ENCODE results near the gene CLHC1.
"Not testable (repeated sequence)": the region's sequence is repeated elsewhere in the genome, so short reads cannot be mapped to it uniquely, and the experiment has no call there.

CLHC1 gene

DNA sequence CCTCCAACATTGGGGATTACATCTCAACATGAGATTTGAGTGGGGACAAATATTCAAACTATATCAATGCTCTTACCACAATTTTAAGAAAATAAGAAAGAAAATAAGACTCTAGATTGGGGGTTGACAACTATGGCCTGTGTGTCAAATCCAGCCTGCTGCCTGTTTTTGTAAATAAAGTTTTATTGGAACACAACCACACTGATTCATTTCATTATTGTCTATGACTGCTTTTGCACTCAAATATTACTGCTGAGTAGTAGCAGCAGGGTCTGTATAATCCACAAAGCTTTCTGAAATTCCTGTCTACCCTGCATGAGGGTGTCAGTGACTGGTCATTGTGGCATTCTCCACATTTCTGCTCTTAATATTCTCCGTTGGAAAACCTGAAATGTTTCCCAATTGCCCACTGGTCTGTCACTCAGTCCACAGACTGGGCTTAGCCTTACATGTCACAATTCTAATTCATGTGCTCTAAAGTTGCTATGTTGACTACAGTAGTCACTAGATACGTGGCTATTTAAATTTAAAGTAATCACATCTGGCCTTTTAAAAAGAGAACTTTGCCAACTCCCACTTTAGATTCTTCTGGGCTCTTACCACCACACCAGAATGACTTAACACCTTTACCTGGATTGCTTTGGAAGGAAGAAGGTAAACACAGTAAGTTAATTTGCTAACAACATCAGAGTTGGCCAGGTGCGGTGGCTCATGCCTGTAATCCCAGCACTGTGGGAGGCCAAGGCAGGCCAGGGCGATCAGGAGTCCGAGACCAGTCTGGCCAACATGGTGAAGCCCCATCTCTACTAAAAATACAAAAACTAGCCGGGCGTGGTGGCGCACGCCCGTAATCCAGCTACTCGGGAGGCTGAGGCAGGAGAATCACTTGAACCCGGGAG lies 86.9 kb downstream of the CLHC1 start:
- Mint-ChIP-seq H3K4me1 (ENCODE audit: low read depth) (peaks cover 10% of the 10 kb centered on the region), H3K9me3 (no peaks in the 10 kb centered on the region)
- no peak for DNase-seq

DNA sequence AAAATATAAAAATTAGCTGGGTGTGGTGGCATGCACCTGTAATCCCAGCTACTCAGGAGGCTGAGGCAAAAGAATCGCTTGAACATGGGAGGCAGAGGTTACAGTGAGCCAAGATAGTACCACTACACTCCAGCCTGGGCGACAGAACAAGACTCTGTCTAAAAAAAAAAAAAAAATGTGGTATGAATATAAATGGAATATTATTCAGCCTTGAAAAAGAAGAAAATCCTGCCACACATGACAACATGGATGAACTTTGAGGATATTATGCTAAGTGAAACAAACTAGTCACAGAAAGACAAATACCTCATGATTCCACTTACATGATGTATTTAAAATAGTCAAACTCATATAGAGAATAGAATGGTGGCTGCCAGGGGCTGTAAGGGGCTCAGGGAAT lies 88.4 kb downstream of the CLHC1 start:
- H3K4me3 Mint-ChIP-seq; DNase-seq; H3K27ac Mint-ChIP-seq; H3K9me3 Mint-ChIP-seq; H3K27me3 Mint-ChIP-seq; H3K36me3 Mint-ChIP-seq (ENCODE audit: low read depth): not testable (repeated sequence)
- H3K4me1 Mint-ChIP-seq (ENCODE audit: low read depth), result peaks cover 10% of the 10 kb centered on the region

More for the DNA sequence above, 86.9 kb downstream of the CLHC1 start:
- Mint-ChIP-seq H3K4me3 (no peak overlapping the region), H3K27ac (no peak overlapping the region), H3K27me3 (no peaks in the 10 kb centered on the region), H3K36me3 (ENCODE audit: low read depth) (no peaks in the 10 kb centered on the region)

DNA sequence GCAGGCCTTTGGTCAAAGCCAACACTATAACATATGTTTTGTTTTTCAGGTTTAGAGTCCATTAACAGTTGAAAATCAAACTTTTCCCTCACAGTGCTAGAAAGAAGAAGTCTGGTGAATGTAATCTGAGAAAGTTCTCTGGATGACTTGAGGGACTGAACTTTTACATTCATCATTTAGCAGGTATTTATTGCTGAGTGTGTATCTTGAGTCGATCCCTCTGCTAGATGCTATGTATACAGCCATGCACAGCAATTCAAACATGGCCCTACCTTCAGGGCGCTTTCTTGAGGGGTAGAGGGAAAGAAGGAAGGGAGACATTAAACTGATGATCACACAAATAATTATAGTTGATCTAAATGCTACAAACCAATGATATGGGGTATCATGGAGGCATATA lies 89.6 kb downstream of the CLHC1 start:
- Mint-ChIP-seq H3K36me3 (ENCODE audit: low read depth) (no peaks in the 10 kb centered on the region), H3K9me3 (no peaks in the 10 kb centered on the region), H3K4me3 (no peak overlapping the region), H3K4me1 (ENCODE audit: low read depth) (peaks cover 10% of the 10 kb centered on the region), H3K27me3 (no peaks in the 10 kb centered on the region), H3K27ac (no peak overlapping the region)
- no peak for DNase-seq

DNA sequence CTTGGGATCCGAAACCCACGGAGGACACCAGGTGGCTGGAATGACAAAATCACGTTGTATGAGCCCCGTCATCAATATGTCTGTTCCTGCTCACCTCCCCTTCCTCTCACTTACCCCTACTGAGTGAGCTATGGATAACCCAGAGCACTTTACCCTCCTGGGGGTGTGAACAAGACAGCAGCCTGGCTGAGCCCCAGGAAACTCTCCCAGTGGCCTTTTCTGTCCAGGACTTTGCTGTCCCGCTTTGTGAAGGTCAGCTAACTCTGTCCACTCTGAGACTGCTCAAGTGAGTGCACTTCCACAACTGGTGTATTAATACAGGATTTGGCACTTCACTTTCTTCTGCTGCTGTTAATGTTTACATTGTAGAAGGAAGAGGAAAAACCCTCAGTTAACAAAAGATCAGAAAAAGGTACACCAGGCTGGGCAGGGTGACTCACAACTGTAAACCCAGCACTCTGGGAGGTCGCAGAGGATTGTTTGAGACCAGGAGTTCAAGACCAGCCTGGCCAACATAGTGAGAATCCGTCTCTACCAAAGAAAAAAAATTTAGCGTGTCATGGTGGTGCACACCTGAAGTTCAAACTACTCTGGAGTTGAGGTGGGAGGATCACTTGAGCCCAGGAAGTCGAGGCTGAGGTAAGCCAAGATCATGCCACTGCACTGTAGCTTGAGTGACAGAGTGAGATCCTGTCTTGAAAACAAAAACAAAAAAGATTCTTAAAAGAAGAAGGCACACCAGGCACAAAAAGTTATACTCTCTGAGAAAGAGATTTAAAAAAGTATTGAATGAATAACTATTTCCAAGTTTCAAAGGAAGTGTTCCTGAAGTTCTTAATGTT lies 90.3 kb downstream of the CLHC1 start:
- peak overlapping the region; percentile 54 for H3K27ac Mint-ChIP-seq
- H3K4me3 Mint-ChIP-seq, result no peak overlapping the region
- H3K9me3 Mint-ChIP-seq, result no peaks in the 10 kb centered on the region
- no peaks in the 10 kb centered on the region for H3K36me3 Mint-ChIP-seq (ENCODE audit: low read depth)
- no peak for DNase-seq
- H3K4me1 Mint-ChIP-seq (ENCODE audit: low read depth), result peaks cover 10% of the 10 kb centered on the region
- H3K27me3 Mint-ChIP-seq, result no peaks in the 10 kb centered on the region

DNA sequence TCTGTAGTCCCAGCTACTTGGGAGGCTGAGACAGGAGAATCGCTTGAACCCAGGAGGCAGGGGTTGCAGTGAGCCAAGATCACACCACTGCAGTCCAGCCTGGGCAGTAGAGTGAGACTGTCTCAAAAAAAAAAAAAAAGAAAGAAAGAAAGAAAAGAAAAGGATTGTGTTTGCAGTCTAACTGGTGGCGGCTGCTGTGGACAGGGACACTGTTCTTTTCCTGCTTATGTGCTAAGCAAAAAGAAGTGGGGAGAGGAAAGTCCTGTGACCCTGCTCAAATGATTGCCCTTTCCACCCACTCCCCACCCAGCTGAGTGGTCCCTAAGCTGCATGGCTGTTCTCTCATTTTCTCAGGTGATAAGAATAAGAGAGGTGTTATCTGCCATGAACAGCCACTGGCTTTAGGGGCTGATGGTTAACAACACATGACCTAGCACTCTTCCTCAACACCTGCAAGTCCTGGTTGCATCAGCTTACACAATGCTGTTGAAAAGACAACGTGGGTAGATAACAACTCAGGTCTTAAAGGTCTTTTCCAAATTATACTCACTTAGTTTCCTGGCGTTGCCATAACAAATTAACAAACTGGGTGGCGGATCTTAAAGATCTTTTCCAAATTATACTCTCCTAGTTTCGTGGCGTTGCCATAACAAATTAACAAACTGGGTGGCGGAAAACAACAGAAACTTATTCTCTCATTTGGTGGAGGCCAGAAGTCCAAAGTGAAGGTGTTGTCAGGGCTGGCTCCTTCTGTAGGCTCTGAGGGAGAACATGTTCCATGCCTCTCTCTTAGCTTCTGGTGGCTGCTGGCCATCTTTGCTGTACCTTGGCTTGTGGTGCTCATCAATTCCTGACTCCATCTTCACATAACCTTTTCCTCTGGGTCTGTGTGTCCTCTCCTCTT lies 91.5 kb downstream of the CLHC1 start:
- no peaks in the 10 kb centered on the region for H3K27me3 Mint-ChIP-seq
- H3K36me3 Mint-ChIP-seq (ENCODE audit: low read depth), result no peaks in the 10 kb centered on the region
- DNase-seq, result no peak
- no peaks in the 10 kb centered on the region for H3K9me3 Mint-ChIP-seq
- peaks cover 19% of the 10 kb centered on the region for H3K4me1 Mint-ChIP-seq (ENCODE audit: low read depth)
- no peak overlapping the region for H3K4me3 Mint-ChIP-seq
- H3K27ac Mint-ChIP-seq, result no peak overlapping the region

DNA sequence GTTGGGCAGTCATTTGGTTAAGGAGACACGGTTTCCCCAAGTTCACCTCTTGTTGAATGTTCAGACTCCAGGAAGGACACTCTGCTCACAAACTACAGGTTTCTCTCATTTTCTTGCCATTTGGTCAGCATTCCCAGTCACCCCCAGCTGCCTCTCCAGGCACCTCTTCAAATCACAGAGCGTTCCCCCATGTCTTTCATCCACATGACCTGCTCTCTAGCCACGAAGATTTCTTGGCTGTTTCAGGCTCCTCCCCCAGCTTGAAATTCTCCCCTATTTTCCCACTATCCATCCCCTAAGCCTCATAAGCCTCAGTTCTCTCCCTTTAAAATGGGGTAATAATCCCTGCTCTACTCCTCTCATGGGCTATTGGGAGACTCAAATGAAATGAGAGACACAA lies 92.8 kb downstream of the CLHC1 start:
- Mint-ChIP-seq H3K4me1 (ENCODE audit: low read depth) (peaks cover 26% of the 10 kb centered on the region), H3K36me3 (ENCODE audit: low read depth) (no peaks in the 10 kb centered on the region), H3K4me3 (no peak overlapping the region), H3K9me3 (no peaks in the 10 kb centered on the region), H3K27me3 (no peaks in the 10 kb centered on the region), H3K27ac (no peak overlapping the region)
- DNase-seq, result no peak

DNA sequence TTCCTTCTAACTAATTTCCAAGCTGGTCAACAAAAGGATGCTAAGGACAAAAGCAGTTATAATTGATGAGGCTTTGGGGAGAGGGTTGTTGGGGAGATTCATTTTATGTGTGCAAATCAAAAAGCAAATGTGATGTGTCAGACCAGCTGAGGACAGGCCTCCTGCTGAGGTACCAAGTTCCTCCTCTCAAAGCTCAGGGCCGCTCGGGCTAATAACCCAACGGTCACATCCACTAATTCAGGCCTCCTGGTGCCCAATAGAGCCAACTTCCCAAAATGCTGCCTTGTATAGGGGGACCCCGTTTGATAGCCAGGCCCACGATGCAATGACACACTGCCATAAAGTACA lies 93.2 kb downstream of the CLHC1 start:
- no peaks in the 10 kb centered on the region for H3K9me3 Mint-ChIP-seq
- DNase-seq, result no peak
- H3K27ac Mint-ChIP-seq, result no peak overlapping the region
- H3K4me3 Mint-ChIP-seq, result no peak overlapping the region
- H3K27me3 Mint-ChIP-seq, result no peaks in the 10 kb centered on the region
- H3K4me1 Mint-ChIP-seq (ENCODE audit: low read depth), result peaks cover 31% of the 10 kb centered on the region
- H3K36me3 Mint-ChIP-seq (ENCODE audit: low read depth), result no peaks in the 10 kb centered on the region

DNA sequence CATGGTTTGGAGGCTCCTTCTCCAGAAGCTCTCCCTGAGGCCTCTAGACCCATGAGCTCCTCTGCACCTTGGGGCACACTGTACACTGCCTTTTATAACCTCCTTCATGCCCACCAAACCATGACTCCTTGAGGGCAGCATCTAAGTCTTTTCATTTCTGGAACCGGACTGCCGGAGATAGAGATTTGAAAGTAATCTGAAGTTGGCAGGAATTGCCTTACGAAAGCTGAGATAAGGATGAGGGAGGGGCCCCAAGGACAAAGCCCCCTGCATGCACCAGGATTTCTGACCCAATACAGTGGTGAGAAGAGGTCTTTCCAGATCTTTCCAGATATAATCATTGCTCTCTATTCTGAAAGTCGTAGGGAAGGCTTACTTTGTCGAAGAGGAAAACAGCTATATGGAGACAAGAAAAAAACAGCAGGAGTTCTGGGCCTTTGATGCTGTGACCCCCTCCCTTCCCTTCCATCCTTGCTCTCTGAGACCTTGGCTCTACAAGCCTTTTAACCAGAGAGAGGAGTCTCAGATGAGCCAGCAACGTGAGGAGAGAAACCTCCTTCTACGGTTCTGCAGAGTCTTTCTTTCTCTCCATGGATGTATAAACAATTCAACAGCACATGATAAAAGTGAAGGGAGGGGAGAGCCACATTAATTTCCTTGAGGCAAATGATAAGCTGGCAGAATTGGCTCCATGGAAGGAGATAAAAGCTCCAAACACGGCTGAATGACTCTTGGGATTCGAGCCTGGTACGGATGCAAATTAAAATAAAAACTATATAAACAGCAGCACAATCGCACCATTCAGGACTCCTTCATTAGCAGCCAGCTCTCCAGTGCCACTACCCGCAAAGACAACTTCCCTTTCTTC lies 93.8 kb downstream of the CLHC1 start:
- H3K27me3 Mint-ChIP-seq, result no peaks in the 10 kb centered on the region
- H3K4me3 Mint-ChIP-seq, result no peak overlapping the region
- no peaks in the 10 kb centered on the region for H3K9me3 Mint-ChIP-seq
- H3K36me3 Mint-ChIP-seq (ENCODE audit: low read depth), result no peaks in the 10 kb centered on the region
- DNase-seq, result no peak
- H3K4me1 Mint-ChIP-seq (ENCODE audit: low read depth), result peaks cover 37% of the 10 kb centered on the region
- no peak overlapping the region for H3K27ac Mint-ChIP-seq

DNA sequence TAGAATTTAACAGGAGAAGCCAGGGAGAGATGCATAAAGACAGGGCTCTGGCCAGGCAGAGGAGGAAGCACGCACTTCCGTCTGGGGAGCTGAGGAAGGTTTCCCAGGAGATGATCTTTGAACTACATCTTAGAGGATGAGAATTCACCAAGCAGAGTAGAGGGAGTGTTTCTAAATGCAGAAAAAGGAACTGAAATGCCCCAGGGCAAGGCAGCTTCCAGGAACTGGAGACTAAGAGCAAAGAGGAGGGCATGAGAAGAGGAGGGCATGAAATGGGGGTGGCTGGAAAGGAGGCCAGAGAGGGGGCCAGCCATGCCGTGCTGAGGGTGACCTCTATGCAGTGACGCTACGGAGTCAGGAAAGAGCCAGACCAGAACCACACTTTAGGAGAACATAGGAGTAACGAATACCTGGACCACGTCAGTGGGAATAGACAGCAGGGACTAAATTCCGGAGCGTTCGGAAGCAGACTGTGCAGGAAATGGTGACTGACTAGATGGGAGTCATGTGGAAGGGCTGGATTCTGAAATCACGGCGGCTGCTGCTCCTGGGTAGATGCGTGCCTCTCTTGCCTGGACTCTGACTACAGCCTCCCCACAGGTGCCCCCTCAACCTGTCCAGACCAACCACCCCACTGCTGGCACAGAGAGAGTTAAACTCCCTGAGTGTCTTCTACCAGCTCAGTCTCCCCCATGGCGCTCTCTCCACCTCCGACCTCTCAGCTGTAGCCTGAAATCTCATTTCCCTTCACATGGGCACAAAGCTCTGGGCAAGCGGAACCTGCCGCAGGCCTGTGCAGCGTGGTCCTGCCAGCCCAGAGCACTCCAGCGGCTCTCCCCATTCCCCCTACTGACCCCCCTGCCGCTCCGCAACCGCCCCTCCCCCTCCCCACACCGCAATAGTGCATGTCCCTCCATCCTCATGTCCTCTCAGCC lies 94.8 kb downstream of the CLHC1 start:
- Mint-ChIP-seq H3K4me3 (no peak overlapping the region), H3K4me1 (ENCODE audit: low read depth) (peaks cover 35% of the 10 kb centered on the region), H3K36me3 (ENCODE audit: low read depth) (no peaks in the 10 kb centered on the region), H3K9me3 (no peaks in the 10 kb centered on the region), H3K27me3 (no peaks in the 10 kb centered on the region), H3K27ac (no peak overlapping the region)
- no peak for DNase-seq

DNA sequence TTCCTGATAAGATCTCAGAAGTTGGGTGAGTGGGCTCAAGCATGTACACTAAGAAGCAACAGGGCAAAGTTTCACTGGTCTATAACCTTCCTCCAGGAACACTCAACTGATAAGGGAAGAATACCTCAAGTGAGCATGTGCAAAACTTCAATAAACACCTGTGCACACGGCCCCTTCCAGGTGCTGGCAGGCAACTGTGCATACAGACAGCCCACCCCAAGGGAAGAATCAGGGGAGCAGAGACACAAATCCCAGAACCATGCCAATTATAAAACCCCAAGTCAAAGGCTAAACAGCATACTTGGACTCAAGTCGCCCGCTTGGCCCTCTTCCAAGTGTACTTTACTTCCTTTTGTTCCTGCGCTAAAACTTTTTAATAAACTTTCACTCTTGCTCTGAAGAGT lies 96.0 kb downstream of the CLHC1 start:
- Mint-ChIP-seq H3K4me3 (no peak overlapping the region), H3K9me3 (no peaks in the 10 kb centered on the region), H3K4me1 (ENCODE audit: low read depth) (peaks cover 29% of the 10 kb centered on the region), H3K36me3 (ENCODE audit: low read depth) (no peaks in the 10 kb centered on the region), H3K27me3 (no peaks in the 10 kb centered on the region), H3K27ac (no peak overlapping the region)
- no peak for DNase-seq

DNA sequence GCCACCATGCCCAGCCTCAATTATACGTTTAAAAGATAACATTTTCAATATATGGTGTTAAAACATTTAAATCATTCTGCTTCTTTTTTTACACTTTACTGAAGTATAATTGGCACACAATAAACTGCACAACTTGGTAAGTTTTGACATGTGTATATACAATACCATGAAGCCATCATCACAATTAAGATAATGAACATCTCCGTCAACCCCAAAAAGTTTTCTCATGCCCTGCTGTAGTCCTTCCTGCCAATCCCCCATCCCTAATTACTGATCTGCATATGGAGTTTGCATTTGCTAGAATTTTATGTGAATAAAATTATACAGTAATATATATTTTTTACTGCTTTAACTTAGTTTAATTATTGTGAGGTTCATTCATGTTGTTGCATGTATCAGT lies 96.6 kb downstream of the CLHC1 start:
- Mint-ChIP-seq H3K27me3 (no peaks in the 10 kb centered on the region), H3K36me3 (ENCODE audit: low read depth) (no peaks in the 10 kb centered on the region), H3K27ac (no peak overlapping the region), H3K9me3 (no peaks in the 10 kb centered on the region), H3K4me1 (ENCODE audit: low read depth) (peaks cover 29% of the 10 kb centered on the region), H3K4me3 (no peak overlapping the region)
- no peak for DNase-seq

DNA sequence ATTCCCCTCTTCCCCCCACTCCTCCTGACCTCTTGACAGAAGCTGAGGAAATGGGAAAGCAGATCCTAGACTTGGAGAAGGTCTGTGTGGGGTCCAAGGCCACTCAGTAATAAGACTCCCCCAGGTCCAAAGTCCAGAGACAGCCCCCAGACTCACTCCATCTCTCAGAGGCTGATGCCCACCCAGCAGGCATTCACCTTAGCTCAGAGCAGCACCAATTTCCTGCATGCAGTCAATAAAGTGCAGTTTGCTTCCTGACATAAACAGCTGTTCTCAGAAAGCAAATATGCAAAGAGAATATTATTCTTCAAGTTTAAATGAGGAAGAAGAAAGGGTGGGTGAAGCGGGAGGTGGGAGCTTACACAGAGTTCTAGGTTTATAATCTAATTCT lies 97.8 kb downstream of the CLHC1 start:
- H3K36me3 Mint-ChIP-seq (ENCODE audit: low read depth), result no peaks in the 10 kb centered on the region
- peak overlapping the region; percentile 72 for H3K4me3 Mint-ChIP-seq
- H3K27me3 Mint-ChIP-seq, result no peaks in the 10 kb centered on the region
- DNase-seq, result no peak
- peak overlapping the region; percentile 96 for H3K27ac Mint-ChIP-seq
- no peaks in the 10 kb centered on the region for H3K9me3 Mint-ChIP-seq
- peaks cover 29% of the 10 kb centered on the region for H3K4me1 Mint-ChIP-seq (ENCODE audit: low read depth)

All from activated T-cell treated with anti-CD3 and anti-CD28 coated beads, Interleukin-2, amount 50 U/mL, for 24 hours (primary cell).